Ishikawa (cell line): ENCODE data around the gene FAM25G.

Experiments
- CEBPB ChIP-seq: IDR thresholded peaks from 2 replicates; pipeline ENCODE4 v1.6.1; 2012
- CREB1 ChIP-seq: IDR thresholded peaks from 2 replicates; pipeline ENCODE4 v1.6.1; 2012; ENCODE audit warnings: low read depth
- EGR1 ChIP-seq: IDR thresholded peaks from 2 replicates; pipeline ENCODE4 v1.6.1; 2012
- EP300 ChIP-seq: IDR thresholded peaks from 2 replicates; pipeline ENCODE4 v1.6.1; 2012; ENCODE audit warnings: borderline replicate concordance
- FOXM1 ChIP-seq: IDR thresholded peaks from 2 replicates; pipeline ENCODE4 v1.6.1; 2012; ENCODE audit warnings: low read depth, borderline replicate concordance
- MAX ChIP-seq: IDR thresholded peaks from 2 replicates; pipeline ENCODE4 v1.6.1; 2012
- NFIC ChIP-seq: IDR thresholded peaks from 2 replicates; pipeline ENCODE4 v1.6.1; 2012
- RAD21 ChIP-seq: IDR thresholded peaks from 2 replicates; pipeline ENCODE4 v1.6.1; 2012; ENCODE audit warnings: low read depth
- REST ChIP-seq: IDR thresholded peaks from 2 replicates; pipeline ENCODE4 v1.6.1; 2012; ENCODE audit warnings: low read depth, mild to moderate bottlenecking
- TAF1 ChIP-seq: IDR thresholded peaks from 2 replicates; pipeline ENCODE4 v1.6.1; 2012; ENCODE audit warnings: low read depth, mild to moderate bottlenecking
- TCF12 ChIP-seq: IDR thresholded peaks from 2 replicates; pipeline ENCODE4 v1.6.1; 2012; ENCODE audit warnings: low read depth
- TEAD4 ChIP-seq: IDR thresholded peaks from 2 replicates; pipeline ENCODE4 v1.6.1; 2012
- USF1 ChIP-seq: IDR thresholded peaks from 2 replicates; pipeline ENCODE4 v1.6.1; 2012
- YY1 ChIP-seq: IDR thresholded peaks from 2 replicates; pipeline ENCODE4 v1.6.1; 2012; ENCODE audit warnings: low read depth
- ZBTB7A ChIP-seq: IDR thresholded peaks from 2 replicates; pipeline ENCODE4 v1.6.1; 2012; ENCODE audit warnings: low read depth

FAM25G gene

GRCh38 chr10:47456079-47456785, 35.3 kb downstream of the FAM25G start:
- TF ChIP-seq CEBPB (no peak), CREB1 (no peak), YY1 (no peak), ZBTB7A (no peak), USF1 (no peak), NFIC (no peak), TAF1 (no peak), EGR1 (no peak), TEAD4 (no peak), EP300 (no peak), REST (no peak), MAX (no peak), FOXM1 (no peak), RAD21 (no peak)

GRCh38 chr10:47454780-47455058, 36.8 kb downstream of the FAM25G start:
- no peak for TF ChIP-seq TCF12
- no peak for TF ChIP-seq REST
- no peak for TF ChIP-seq FOXM1
- no peak for TF ChIP-seq YY1
- TF ChIP-seq USF1 = no peak
- no peak for TF ChIP-seq TAF1

- TF ChIP-seq CREB1 (no peak), USF1 (no peak), YY1 (no peak), FOXM1 (no peak)
Observed at GRCh38 chr10:47454008-47454779, 37.3 kb downstream of the FAM25G start.

- TF ChIP-seq REST = no peak
- no peak for TF ChIP-seq EP300
- no peak for TF ChIP-seq EGR1
- no peak for TF ChIP-seq MAX
- no peak for TF ChIP-seq CEBPB
- no peak for TF ChIP-seq TAF1
- TF ChIP-seq NFIC = no peak
Observed at GRCh38 chr10:47453141-47454007, 38.1 kb downstream of the FAM25G start.
